Activated CD8-positive, alpha-beta T cell treated with anti-CD3 and anti-CD28 coated beads for 36 hours (primary cell): ENCODE data around the gene MBD3. TPM values are rescaled to one million over a fixed set of nuclear protein-coding genes. Genes with fewer than 3 reads are reported as not detected.
A peak's percentile ranks its signal among the peaks of the same experiment; 100 is the strongest.

Experiments used
- ATAC-seq: fragments of 200-7000 bp; cut with Tn5 transposase; one replicate; pipeline ENCODE4 v1.10.0; 2021; ENCODE audit warnings: mild to moderate bottlenecking, moderate library complexity
- CTCF ChIA-PET: fragments of 350-600 bp; sonication (Branson Sonifier 250); formaldehyde crosslinking; loops from one replicate; lab custom pipeline; 2021; ENCODE audit warnings: antibody characterized with exemption; lab: Charles Lee
- POLR2A ChIA-PET: fragments of 350-600 bp; sonication (Branson Sonifier 250); formaldehyde crosslinking; loops from one replicate; lab custom pipeline; 2021; ENCODE audit warnings: antibody characterized with exemption; lab: Charles Lee
- DNase-seq: peaks from one replicate; pipeline ENCODE4 v3.0.0-alpha.2; 2020
- H3K27ac Mint-ChIP-seq: one replicate; pipeline ENCODE4 v1.8.0; 2021; ENCODE audit warnings: mild to moderate bottlenecking, mixed read lengths
- H3K27me3 Mint-ChIP-seq: one replicate; pipeline ENCODE4 v1.8.0; 2021; ENCODE audit warnings: mixed read lengths
- H3K36me3 Mint-ChIP-seq: one replicate; pipeline ENCODE4 v1.8.0; 2021; ENCODE audit warnings: low read depth, mixed read lengths
- H3K4me1 Mint-ChIP-seq: one replicate; pipeline ENCODE4 v1.8.0; 2021; ENCODE audit warnings: low read depth, mixed read lengths
- H3K4me3 Mint-ChIP-seq: one replicate; pipeline ENCODE4 v1.8.0; 2021; ENCODE audit warnings: mild to moderate bottlenecking, moderate library complexity, mixed read lengths
- H3K9me3 Mint-ChIP-seq: one replicate; pipeline ENCODE4 v1.8.0; 2021; ENCODE audit warnings: mixed read lengths
- intact Hi-C: fragments of 100-400 bp; cut with micrococcal nuclease; formaldehyde crosslinking; loops from one replicate; pipeline ENCODE4 v1.10.0; 2022
- total RNA-seq, 2 experiments: library from RNA; stranded (reverse); gene quantifications; one replicate each; pipeline ENCODE4 v1.2.3, GENCODE V29; 2021
- TF ChIP-seq, protein P1 (sequence below): fragments of 200-600 bp; IDR thresholded peaks from one replicate; pipeline ENCODE4 v1.8.0; 2022; ENCODE audit warnings: antibody characterized with exemption, mild to moderate bottlenecking

Gene MBD3
- total RNA-seq, 2 experiments from 2014 or later: 87.8 to 92.5 TPM

DNA sequence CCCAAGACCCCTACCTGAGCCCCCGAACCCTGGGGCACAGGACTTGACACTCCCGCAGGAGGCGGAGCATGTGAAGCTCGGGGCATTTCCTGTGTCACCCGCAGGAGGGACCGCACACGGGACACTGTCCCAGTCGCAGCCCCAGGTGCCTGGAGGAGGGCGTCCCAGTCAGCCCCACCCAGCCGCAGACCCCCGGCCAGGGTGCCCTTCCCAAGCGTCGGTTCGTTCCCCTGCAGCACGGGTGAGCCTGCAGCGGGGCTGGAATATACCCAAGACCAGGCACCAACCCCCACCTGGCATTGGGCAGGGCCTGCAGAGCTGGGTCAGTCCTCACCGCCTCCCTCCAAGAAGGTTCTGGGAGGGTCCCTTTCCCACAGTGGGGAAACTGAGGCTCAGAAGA is 38.1 kb upstream of the MBD3 start:
- no peaks in the 10 kb centered on the region for H3K27me3 Mint-ChIP-seq
- intact Hi-C loops: no loop called here
- H3K27ac Mint-ChIP-seq: no peak overlapping the region
- CTCF ChIA-PET: no interaction called here
- DNase-seq (no peak), ATAC-seq (no peak)
- H3K4me3 Mint-ChIP-seq: no peak overlapping the region
- no peaks in the 10 kb centered on the region for H3K9me3 Mint-ChIP-seq
- peaks cover 7% of the 10 kb centered on the region for H3K36me3 Mint-ChIP-seq
- no peaks in the 10 kb centered on the region for H3K4me1 Mint-ChIP-seq
- TF ChIP-seq, protein P1, sequence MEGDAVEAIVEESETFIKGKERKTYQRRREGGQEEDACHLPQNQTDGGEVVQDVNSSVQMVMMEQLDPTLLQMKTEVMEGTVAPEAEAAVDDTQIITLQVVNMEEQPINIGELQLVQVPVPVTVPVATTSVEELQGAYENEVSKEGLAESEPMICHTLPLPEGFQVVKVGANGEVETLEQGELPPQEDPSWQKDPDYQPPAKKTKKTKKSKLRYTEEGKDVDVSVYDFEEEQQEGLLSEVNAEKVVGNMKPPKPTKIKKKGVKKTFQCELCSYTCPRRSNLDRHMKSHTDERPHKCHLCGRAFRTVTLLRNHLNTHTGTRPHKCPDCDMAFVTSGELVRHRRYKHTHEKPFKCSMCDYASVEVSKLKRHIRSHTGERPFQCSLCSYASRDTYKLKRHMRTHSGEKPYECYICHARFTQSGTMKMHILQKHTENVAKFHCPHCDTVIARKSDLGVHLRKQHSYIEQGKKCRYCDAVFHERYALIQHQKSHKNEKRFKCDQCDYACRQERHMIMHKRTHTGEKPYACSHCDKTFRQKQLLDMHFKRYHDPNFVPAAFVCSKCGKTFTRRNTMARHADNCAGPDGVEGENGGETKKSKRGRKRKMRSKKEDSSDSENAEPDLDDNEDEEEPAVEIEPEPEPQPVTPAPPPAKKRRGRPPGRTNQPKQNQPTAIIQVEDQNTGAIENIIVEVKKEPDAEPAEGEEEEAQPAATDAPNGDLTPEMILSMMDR: no peak
- POLR2A ChIA-PET: interaction anchor here (0.7 to 1.0 kb wide), 2 partner anchors 158 to 578 kb away, joined by 3 to 4 read pairs; no protein-coding TSS in a partner anchor

- DNase-seq (no peak), ATAC-seq (no peak)
- Mint-ChIP-seq H3K27ac (no peak overlapping the region), H3K36me3 (peaks cover 7% of the 10 kb centered on the region), H3K4me3 (no peak overlapping the region), H3K9me3 (no peaks in the 10 kb centered on the region), H3K4me1 (no peaks in the 10 kb centered on the region), H3K27me3 (no peaks in the 10 kb centered on the region)
- POLR2A ChIA-PET: interaction anchor here (1.0 kb wide), 1 partner anchor 157 kb away, joined by 4 read pairs; no protein-coding TSS in a partner anchor
- intact Hi-C loops: no loop called here
- TF ChIP-seq, protein P1: no peak
- CTCF ChIA-PET: no interaction called here
Measured at GRCh38 chr19:1630012-1630411, 37.3 kb upstream of the MBD3 start.

- POLR2A ChIA-PET: no interaction called here
- H3K27me3 Mint-ChIP-seq: no peaks in the 10 kb centered on the region
- no peaks in the 10 kb centered on the region for H3K9me3 Mint-ChIP-seq
- no peak for DNase-seq
- H3K36me3 Mint-ChIP-seq: peaks cover 10% of the 10 kb centered on the region
- TF ChIP-seq, protein P1: no peak
- no peak overlapping the region for H3K27ac Mint-ChIP-seq
- intact Hi-C loops: no loop called here
- no peak overlapping the region for H3K4me3 Mint-ChIP-seq
- H3K4me1 Mint-ChIP-seq: no peaks in the 10 kb centered on the region
- CTCF ChIA-PET: no interaction called here
- ATAC-seq: no peak
Measured at GRCh38 chr19:1629256-1629808, 36.7 kb upstream of the MBD3 start.

DNA sequence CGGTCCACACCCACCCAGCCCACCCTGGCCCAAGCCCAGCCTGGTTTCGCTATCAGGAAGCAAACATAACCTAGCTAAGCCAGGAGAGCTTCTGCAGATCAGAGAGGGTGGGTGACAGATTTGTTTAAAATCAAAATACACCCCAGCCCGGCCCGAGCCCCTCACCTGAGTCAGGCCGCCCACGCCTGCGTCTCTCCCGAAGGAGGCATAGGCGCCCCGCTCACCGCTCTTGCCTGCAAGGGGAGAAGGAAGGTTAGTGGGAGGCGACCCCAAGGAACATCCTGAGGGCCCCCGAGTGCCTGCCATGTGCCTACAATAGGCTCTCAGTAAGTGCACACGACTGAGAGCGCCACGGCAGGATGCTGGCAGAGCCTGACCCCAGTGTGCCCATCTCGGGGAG is 34.5 kb upstream of the MBD3 start:
- intact Hi-C loops: no loop called here
- peaks cover 12% of the 10 kb centered on the region for H3K36me3 Mint-ChIP-seq

DNA sequence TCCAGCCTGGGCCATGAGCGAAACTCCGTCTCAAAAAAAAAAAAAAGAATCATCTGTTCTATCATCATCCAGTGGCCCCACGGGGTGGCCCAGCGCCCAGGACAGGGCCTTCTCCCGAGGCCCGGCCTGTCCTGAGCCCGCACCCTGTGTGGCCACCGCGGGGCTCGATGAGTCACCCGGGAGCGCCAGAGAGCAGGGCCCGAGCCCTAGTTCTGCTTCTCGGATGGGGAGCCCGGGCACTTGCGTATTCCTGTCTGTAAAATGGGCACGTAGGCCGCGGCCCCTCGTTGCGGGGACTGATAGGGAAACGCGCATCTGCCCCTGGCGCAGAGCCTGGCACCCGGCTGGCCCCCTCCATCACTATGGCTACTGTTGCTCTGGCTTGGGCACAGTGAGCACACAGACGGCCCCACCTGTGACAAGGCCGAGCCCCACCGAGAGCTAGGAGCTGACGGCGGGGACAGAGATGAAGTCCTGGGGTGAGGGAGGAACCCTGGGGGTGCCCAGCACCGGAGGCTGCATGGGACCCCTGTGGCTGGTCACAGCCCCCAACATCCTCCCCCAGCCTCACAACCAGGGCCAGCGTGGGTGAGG is 33.8 kb upstream of the MBD3 start:
- no peak for DNase-seq
- Mint-ChIP-seq H3K27ac (no peak overlapping the region), H3K27me3 (no peaks in the 10 kb centered on the region), H3K9me3 (no peaks in the 10 kb centered on the region), H3K36me3 (peaks cover 12% of the 10 kb centered on the region), H3K4me3 (no peak overlapping the region), H3K4me1 (no peaks in the 10 kb centered on the region)
- POLR2A ChIA-PET: no interaction called here
- TF ChIP-seq, protein P1: no peak
- intact Hi-C loops: no loop called here
- ATAC-seq: no peak
- CTCF ChIA-PET: no interaction called here

More for the DNA sequence above, 34.5 kb upstream of the MBD3 start:
- TF ChIP-seq, protein P1: no peak
- Mint-ChIP-seq H3K27me3 (no peaks in the 10 kb centered on the region), H3K27ac (peak overlapping the region; percentile 25), H3K4me1 (no peaks in the 10 kb centered on the region), H3K4me3 (no peak overlapping the region), H3K9me3 (no peaks in the 10 kb centered on the region)
- ATAC-seq (no peak), DNase-seq (no peak)
- ChIA-PET POLR2A (no interaction called here), CTCF (no interaction called here)
